ENCODE results near the gene ASPM.
"Not testable (repeated sequence)": the region's sequence is repeated elsewhere in the genome, so short reads cannot be mapped to it uniquely, and the experiment has no call there.

The ASPM gene

GRCh38 chr1:197080323-197080722 is 66.1 kb downstream of the ASPM start:
- no peak for DNase-seq

- DNase-seq, result no peak
These were observed 69.9 kb downstream of the ASPM start for GRCh38 chr1:197076585-197076984.

- DNase-seq, result no peak
These were observed 72.5 kb downstream of the ASPM start for GRCh38 chr1:197073978-197074377.

GRCh38 chr1:197067457-197067818 is 79.0 kb downstream of the ASPM start:
- no peak for DNase-seq

- no peak for DNase-seq
These were observed 79.6 kb downstream of the ASPM start, which contains the start of gene F13B for GRCh38 chr1:197066719-197067456. Gene F13B, minus strand, starts transcription at chr1:197067260. Its CDS starts 37 bp downstream, at chr1:197067223.

- DNase-seq, result no peak
These were observed 80.2 kb downstream of the ASPM start for GRCh38 chr1:197066277-197066676.

GRCh38 chr1:197065559-197065958 is 80.9 kb downstream of the ASPM start:
- DNase-seq, result no peak

GRCh38 chr1:197063212-197063611 is 83.3 kb downstream of the ASPM start:
- no peak for DNase-seq

- DNase-seq, result no peak
These were observed 83.8 kb downstream of the ASPM start for GRCh38 chr1:197062692-197063091.

GRCh38 chr1:197049100-197049499 is 97.4 kb downstream of the ASPM start:
- no peak for DNase-seq

- no peak for DNase-seq
These were observed 103.7 kb downstream of the ASPM start for GRCh38 chr1:197042676-197043341.

- no peak for DNase-seq
These were observed 104.7 kb downstream of the ASPM start for GRCh38 chr1:197041486-197042353.

GRCh38 chr1:197036861-197037260 is 109.6 kb downstream of the ASPM start:
- DNase-seq, result no peak

GRCh38 chr1:197034631-197035339 is 111.7 kb downstream of the ASPM start:
- DNase-seq, result not testable (repeated sequence)

Data from CD4-positive, alpha-beta T cell treated with Interleukin-4 for 1 hour (primary cell).